Kidney (tissue), 14 donors: Measurements from ENCODE around the gene CHMP5. TPM values are rescaled to one million over a fixed set of nuclear protein-coding genes. Genes with fewer than 3 reads are reported as not detected.

ENCODE experiments used
- DNase-seq, 5 donors: peaks; one replicate each; pipeline ENCODE4 v3.0.0-alpha.2; 2013 to 2020
- FAIRE-seq: peaks from 2 replicates; lab custom pipeline; 2012; peaks lifted over from hg19 to GRCh38; lab: Jason Lieb, UNC
- H3K27ac ChIP-seq, 2 donors: one replicate each; pipeline ENCODE4 v1.7.0; 2013; ENCODE audit warnings: low read depth in 2 of 2, low read length in 2 of 2, inconsistent platforms in 1 of 2
- H3K27me3 ChIP-seq: one replicate; pipeline ENCODE4 v1.7.1; 2013; ENCODE audit warnings: low read length, inconsistent platforms; ENCODE audit not compliant: control insufficient read depth, insufficient read depth
- H3K36me3 ChIP-seq, 3 donors: one replicate each; pipeline versions ENCODE4 v1.7.0 to v1.7.1; 2013; ENCODE audit warnings: low read length in 3 of 3, control low read depth in 1 of 3, inconsistent platforms in 1 of 3; ENCODE audit not compliant: insufficient read depth in 3 of 3, control insufficient read depth in 2 of 3
- H3K4me1 ChIP-seq, 3 donors: one replicate each; pipeline versions ENCODE4 v1.7.0 to v1.7.1; 2013; ENCODE audit warnings: low read length in 3 of 3, inconsistent platforms in 1 of 3, low read depth in 1 of 3; ENCODE audit not compliant: control insufficient read depth in 2 of 3, insufficient read depth in 2 of 3
- H3K4me3 ChIP-seq, 3 donors: one replicate each; pipeline versions ENCODE4 v1.7.0 to v1.8.1; 2013; ENCODE audit warnings: low read length in 3 of 3, control low read depth in 1 of 3, inconsistent platforms in 1 of 3
- H3K9ac ChIP-seq, 3 donors: one replicate each; pipeline versions ENCODE4 v1.7.0 to v1.7.1; 2013; ENCODE audit warnings: low read length in 3 of 3, control low read depth in 1 of 3, inconsistent platforms in 1 of 3
- H3K9me3 ChIP-seq, 3 donors: one replicate each; pipeline versions ENCODE4 v1.7.0 to v1.7.1; 2013; ENCODE audit warnings: low read length in 3 of 3, control low read depth in 1 of 3, inconsistent platforms in 1 of 3; ENCODE audit not compliant: control insufficient read depth in 2 of 3, insufficient read depth in 1 of 3
- CTCF ChIP-seq: IDR thresholded peaks from 3 replicates; pipeline ENCODE4 v1.5.1; 2012; ENCODE audit warnings: mild to moderate bottlenecking, moderate library complexity, borderline replicate concordance; ENCODE audit not compliant: insufficient read depth; ENCODE audit errors: extremely low read depth
- intact Hi-C: fragments of 100-400 bp; cut with DNase I; formaldehyde crosslinking; loops from one replicate; pipeline ENCODE4 v1.11.1; 2022
- polyA plus RNA-seq: library from polyadenylated mRNA; stranded (reverse); fragments of 350-450 nt; fragmentation: Illumina TruSeq; extraction: RNeasy Lipid Tissue Mini Kit (QIAGEN cat#74804); gene quantifications from one replicate; pipeline ENCODE4 v1.2.3, GENCODE V29; 2014; ENCODE audit warnings: low read depth, low replicate concordance; ENCODE audit not compliant: insufficient read depth
- total RNA-seq: library from RNA; stranded (reverse); fragmentation: NEBNext Ultra II Directional; extraction: Animal tissue kit (Norgen Biotek cat#: 25700); gene quantifications from one replicate; pipeline ENCODE4 v1.2.1, GENCODE V29; 2021
- donor health status: control.
- donor health status: control.
- donor health status: control.
- donor health status: control.
- donor health status: control.
- donor health status: DM: yes; HTN: yes; CAD: no.
- donor health status: Normal renal cell carcinoma (clear cell type).

Gene CHMP5
- total and polyA plus RNA-seq, 2 donors from 2014 or later: 65.2 to 100 TPM

- Histone ChIP-seq H3K4me3 (peak overlapping the region; percentile 96 to 100 (median 98)), H3K9me3 (no peaks in the 10 kb centered on the region), H3K27ac (peak overlapping the region; percentile 99), H3K4me1 (peaks cover 0 to 16% (median 13%) of the 10 kb centered on the region in 3 donors), H3K36me3 (peaks cover 2 to 15% (median 12%) of the 10 kb centered on the region in 3 donors), H3K9ac (peak overlapping the region; percentile 75 to 97 (median 93)), H3K27me3 (no peaks in the 10 kb centered on the region)
- no peak for DNase-seq
- no peak for FAIRE-seq
- intact Hi-C loops: no loop called here
- no peak for TF ChIP-seq CTCF
Observed at GRCh38 chr9:33291031-33291397, 26.2 kb downstream of the CHMP5 start.

GRCh38 chr9:33291901-33292300 lies 27.1 kb downstream of the CHMP5 start:
- peaks cover 5 to 23% (median 18%) of the 10 kb centered on the region in 3 donors for H3K36me3 ChIP-seq
- peaks cover 0 to 16% (median 15%) of the 10 kb centered on the region in 3 donors for H3K4me1 ChIP-seq
- DNase-seq (no peak), FAIRE-seq (no peak)
- peak overlapping the region in 1 of 3 donors; percentile 9 for H3K4me3 ChIP-seq
- H3K27me3 ChIP-seq: no peaks in the 10 kb centered on the region
- no peaks in the 10 kb centered on the region for H3K9me3 ChIP-seq
- intact Hi-C loops: no loop called here
- no peak overlapping the region for H3K9ac ChIP-seq
- no peak overlapping the region for H3K27ac ChIP-seq
- TF ChIP-seq CTCF: no peak

- Histone ChIP-seq H3K4me1 (peaks cover 0 to 26% (median 24%) of the 10 kb centered on the region in 3 donors), H3K27me3 (no peaks in the 10 kb centered on the region), H3K27ac (no peak overlapping the region), H3K9me3 (no peaks in the 10 kb centered on the region), H3K9ac (no peak overlapping the region), H3K36me3 (peaks cover 9 to 39% (median 27%) of the 10 kb centered on the region in 3 donors), H3K4me3 (no peak overlapping the region)
- no peak for TF ChIP-seq CTCF
- intact Hi-C loops: no loop called here
- no peak for DNase-seq
- no peak for FAIRE-seq
Observed at GRCh38 chr9:33293782-33294181, 28.9 kb downstream of the CHMP5 start.
